ENCODE measurements around the gene EVI5.

Gene EVI5
- total RNA-seq: 27.2 to 114 (median 70.1) reads per million in 18 experiments

DNA sequence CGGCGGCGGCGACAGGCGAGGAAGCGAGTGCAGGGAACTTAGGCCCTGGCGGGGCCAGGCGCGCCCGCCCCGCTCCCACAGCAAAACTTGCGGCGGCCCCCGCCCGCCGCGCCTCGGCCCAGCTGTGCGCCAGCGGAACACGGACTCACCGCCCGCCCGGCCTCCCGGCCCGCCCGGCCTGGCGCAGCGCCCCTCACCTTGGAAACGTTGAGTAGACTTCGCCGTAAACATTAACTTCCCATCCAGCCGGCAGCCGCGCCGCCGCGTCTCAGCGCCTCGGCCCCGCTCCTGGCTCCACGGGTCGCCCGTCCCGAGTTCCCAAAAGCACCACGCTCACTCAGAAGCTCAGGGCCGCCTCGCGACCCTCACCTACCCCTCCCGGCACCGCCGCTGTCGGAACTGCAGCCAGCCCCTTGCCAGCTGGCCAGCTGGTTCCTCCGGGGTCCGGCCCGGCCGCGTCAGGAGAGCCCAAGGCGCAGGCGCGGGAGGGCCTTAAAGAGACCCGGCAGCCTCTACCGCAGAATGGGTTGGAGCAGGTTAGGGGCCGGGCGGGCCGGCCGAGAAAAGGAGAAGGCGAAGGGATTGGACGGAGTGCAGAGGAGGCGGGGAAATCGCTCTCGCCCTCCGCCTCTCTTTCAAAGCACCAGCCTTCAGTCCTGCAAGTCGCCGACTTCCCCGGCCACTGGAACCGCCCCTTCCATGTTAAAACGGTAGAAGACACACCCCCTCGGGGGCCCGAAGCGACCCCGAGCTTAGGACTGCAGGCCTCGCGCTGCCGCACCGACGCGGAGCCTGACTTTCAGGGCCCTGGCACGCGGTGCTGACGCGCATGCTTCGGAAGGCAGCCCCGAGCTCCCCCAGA, at the start of gene EVI5:
Gene EVI5, minus strand, starts transcription at position 470 of the 862 bp plus-strand sequence. CDS start 48,562 bp downstream, outside the sequence.
- DNase-seq: peak; percentile 97 to 98

DNA sequence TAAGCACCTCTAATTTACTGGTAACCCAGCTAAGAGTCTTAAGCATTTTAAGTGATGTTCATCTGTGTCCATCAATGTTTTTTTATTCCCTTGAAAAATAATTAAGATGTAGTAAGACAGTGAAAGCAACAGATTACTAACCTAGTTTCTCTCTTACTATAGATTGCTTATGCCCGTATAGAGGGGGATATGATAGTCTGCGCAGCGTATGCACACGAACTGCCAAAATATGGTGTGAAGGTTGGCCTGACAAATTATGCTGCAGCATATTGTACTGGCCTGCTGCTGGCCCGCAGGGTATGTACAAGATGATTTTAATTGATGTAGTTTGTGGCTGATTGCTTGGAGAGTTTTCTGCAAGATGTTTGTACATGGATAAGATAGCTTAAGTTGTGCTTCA, 49.7 kb upstream of the EVI5 start:
- no peak for DNase-seq

DNA sequence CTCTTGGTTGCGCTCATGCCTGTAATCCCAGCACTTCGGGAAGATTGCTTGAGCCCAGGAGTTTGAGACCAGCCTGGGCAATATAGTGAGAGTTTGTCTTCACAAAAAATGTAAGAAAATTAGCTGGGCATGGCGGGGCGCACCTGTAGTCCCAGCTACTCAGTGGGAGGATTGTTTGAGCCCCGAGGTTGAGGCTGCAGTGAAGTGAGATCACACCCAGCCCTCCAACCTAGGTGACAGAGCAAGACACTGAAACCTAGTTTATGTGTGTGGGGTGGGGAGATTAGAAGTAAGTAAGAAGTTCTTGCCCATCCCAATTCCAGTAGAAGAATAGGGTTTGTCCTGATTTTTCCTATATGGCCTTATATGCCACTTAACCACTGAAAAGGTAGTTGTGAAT, 48.9 kb upstream of the EVI5 start:
- no peak for DNase-seq

DNA sequence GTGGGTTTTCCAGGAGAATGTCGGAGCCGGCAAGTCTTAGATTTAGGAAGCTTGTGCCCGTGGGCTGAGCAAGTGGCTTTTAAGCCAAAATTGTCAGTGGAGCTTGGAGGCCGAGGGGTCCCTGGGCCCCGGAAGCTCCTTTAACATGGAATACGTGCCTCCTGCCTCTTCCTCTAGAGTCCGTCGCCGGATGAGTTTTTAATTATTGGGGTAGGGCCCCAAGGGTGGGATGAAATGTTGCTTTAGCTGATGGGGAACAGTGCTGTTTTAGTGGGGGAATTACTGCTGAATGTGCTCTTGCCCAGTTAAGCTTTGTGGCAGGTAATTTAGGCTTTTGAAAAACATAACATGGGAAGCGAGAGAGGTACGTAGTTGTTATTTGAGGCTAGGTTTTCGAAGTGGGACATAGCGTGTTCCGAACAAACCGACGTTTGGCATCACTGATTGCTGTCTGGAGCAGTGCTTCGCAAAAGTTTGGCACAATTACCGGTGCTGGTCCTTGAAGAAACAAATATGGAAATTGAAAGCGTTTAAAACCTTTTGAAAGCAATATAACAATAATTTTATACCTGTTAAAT, 47.7 kb upstream of the EVI5 start:
- no peak for DNase-seq

DNA sequence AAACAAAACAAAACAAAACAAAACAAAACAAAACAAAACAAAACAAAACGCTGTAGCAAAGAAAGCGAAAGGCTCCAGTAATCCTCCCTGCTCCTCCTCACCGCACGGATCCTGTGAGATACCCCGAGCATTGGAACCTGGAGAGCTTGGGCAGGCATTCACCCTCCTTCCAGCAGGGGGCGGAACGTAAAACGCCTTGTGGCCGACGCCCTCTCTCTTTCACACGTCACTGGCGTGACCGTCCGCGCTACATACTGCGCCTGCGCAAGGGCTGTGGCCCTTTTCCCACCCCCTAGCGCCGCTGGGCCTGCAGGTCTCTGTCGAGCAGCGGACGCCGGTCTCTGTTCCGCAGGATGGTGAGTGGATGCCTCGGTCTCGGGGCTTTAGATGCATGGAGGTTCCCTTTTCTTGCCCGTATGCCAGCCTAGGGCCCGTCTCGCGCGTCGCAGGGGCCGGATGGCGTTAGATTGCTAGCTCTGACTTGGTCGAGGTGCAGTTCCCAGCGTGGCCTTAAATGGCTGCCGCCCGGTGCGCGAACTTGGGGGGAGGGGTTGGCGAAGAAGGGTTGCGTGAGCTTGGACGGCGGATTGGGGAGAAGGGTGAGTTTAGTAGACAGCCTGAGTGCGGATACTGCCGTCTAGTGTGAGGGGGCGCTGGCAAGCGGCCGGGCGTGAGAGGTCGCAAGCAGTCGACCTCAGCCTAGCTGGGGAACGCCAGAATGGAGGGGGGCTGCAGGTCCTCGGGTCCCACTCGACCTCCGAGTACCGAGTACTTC, 47.0 kb upstream of the EVI5 start, which contains the start of gene RPL5:
Gene RPL5, plus strand, starts transcription at position 279 of the 775 bp plus-strand sequence. Its CDS starts 75 bp downstream, at position 354.
- DNase-seq: peak; percentile 99

GRCh38 chr1:92831368-92831761, 46.5 kb upstream of the EVI5 start:
- no peak for DNase-seq

DNA sequence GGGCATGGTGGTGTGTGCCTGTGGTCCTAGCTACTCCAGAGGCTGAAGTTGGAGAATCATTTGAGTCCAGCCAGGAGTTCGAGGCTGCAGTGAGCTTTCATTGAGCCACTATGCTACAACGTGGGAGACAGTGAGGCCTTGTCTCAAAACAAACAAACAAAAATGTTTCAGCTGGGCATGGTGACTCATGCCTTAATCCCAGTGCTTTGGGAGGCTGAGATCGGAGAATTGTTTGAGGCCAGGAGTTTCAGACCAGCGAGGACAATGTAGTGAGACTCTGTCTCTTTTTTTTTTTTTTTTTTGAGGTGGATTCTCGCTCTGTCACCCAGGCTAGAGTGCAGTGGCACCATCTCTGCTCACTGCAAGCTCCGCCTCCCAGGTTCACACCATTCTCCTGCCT, 41.9 kb upstream of the EVI5 start:
- no peak for DNase-seq

- no peak for DNase-seq
Observed at GRCh38 chr1:92822879-92823278, 38.0 kb upstream of the EVI5 start.

DNA sequence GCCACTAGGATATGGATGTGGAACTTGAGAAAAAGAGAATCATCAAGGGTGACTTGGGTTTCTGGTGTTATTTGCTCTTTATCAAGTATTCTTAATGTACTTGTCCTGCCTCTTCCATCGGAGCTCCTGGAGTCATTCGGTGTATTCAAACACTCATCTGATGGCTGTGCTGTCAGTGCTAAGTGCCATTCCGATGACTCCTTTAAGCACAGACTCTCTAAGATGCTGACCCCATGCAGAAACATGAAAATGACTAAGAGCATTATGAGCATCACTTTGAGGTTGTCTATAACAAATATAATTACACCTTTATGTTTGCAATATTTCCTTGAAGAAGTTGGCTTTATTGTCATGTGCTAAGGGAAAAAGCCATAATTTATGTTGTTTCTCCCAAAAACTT, 35.6 kb upstream of the EVI5 start:
- DNase-seq: no peak

- no peak for DNase-seq
Observed at GRCh38 chr1:92820024-92820423, 35.1 kb upstream of the EVI5 start.

- DNase-seq: peak; percentile 49 to 60
Observed at GRCh38 chr1:92817986-92818764, 33.3 kb upstream of the EVI5 start.

DNA sequence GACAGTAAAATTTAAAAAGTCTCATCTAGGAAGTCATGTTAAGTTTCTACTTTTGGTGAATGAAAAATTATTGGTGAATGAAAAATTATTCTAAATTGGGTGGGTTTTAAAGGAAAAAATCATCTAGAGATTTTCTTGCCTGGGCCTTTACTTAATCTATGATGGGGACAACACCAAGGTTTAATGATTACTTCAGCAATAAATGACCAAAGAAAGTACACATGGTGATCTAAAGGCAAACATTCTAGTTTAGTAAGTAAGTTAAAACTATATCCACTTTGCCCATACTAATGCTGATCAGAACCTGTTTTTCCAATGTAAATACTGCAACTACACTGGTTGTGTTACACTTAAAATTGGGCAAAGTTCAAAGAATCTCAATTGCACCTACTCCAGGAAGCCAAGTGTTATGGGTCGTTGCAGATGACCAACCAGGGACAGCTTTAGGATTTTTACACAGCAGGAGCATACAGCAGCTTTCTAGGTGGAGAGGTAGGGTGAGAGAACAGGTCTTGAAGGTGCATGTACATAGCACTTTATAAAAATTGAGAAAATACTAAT, 32.3 kb upstream of the EVI5 start:
- no peak for DNase-seq

DNA sequence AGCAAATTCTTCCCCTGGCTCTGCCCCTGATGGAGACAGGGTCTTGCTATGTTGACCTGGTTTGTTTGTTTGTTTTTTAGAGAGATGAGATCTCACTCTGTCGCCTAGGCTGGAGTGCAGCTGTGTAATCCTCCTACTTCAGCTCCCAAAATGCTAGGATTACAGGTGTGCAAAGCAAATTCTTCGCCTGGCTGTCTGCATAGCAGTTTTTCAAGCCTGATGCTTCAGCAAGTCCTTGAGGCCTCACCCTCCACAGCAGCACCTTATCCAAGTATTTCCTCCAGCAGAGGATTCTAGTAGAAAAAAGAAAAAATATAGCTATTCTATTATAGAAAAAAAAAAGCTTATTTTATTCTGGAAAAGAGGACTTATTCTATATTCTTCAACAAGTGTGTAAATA, 31.8 kb upstream of the EVI5 start:
- DNase-seq: no peak

- no peak for DNase-seq
Observed at GRCh38 chr1:92808381-92808780, 23.5 kb upstream of the EVI5 start.

- DNase-seq: no peak
Observed at GRCh38 chr1:92805216-92805615, 20.3 kb upstream of the EVI5 start.

- peak; percentile 58 to 66 for DNase-seq
Observed at GRCh38 chr1:92804721-92805201, 19.9 kb upstream of the EVI5 start.

DNA sequence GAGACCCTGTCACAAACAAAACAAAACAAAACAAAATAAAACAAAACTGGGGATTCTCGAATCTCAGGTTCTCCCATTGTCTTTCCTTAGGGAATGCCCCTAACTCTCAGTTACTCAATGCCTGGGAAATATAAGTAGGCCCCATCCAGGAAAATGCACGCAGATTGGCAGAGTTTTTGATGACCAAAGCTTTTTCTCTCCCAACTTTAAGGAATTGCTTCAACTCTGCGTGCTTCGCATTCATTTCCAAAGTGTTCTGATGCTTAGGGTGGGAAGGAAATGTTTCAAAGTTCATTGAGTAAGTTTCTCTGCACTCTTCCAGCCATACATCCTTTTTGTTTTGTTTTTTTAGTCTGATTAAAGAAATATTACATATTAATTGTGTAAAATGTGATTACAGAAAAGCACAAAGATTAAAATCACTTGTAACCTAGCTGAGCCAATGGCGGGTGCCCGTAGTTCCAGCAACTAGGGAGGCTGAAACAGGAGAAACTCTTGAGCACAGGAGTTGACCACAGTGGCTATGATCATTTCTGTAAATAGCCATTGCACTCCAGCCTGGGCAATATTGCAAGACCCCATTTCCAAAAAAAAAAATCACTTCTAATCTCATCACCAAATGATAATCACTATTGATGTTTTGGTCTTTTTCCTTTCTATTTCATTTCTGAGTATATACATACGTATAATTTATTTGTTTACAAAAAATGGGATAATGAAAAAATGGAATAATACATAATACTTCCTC, 18.4 kb upstream of the EVI5 start:
- DNase-seq: no peak

- DNase-seq: no peak
Observed at GRCh38 chr1:92797961-92798360, 13.1 kb upstream of the EVI5 start.

DNA sequence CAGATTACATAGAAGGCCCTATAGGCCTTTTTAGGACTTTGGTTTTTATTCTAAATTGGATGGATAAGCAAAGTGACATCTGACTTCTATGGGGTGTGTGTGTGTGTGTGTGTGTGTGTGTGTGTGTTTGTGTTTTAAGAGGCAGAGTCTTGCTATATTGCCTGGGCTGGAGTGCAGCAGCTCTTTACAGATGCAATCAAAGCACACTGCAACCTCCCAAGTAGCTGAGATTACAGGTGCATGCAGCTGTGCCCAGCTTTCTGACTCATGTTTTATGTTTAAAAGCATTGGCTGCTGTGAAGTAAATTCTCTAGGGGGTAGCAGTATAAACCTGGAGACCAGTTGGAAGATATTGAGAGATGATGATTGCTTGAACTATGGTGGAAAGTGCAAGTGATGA, 12.4 kb upstream of the EVI5 start:
- no peak for DNase-seq

DNA sequence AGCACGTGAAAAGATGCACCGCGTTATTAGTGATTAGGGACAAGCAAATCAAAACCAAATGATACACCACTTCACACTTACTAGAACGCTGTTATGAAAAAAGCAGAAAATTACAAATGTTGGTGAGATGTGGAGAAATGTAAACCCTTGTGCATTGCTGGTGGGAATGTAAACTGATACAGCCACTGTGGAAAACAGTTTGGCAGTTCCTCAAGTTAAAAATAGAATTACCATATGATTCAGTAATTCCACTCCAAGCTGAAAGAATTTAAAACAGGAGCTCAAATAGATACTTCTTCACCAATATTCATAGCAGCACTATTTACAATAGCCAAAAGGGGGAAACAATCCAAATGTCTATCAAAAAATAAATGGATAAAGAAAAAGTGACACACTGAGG, 10.3 kb upstream of the EVI5 start:
- peak in 1 of 2 donors; percentile 9 for DNase-seq

DNA sequence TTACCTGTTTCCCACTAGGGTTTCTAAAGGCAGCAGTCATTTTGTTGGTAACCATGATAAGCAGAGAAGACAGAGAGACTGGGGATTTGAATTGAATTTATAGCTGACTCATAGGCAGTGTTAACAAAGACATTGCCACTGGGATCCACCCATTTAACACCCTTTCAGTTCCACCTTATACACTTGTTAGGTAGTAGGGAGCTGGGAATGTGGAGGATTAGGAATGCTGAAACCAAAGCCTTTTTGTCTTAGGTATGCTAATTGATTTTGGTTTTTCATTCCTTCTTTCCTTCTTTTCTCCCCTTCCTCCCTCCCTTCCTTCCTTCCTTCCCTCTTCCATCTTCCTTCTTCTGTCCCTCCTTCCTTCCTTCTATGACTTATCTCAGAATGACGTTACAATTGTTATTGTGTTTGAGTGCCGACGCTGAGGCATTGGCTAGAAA, 7.5 kb upstream of the EVI5 start:
- DNase-seq: no peak
